ENCODE results near the gene SLC43A3.

GRCh38 chr11:57357310-57357709, 69.6 kb downstream of the SLC43A3 start:
- no peak for TF ChIP-seq CTCF (conservative IDR thresholded peaks at IDR 0.05; ENCODE audit: low read depth, low read length)
- no peak for TF ChIP-seq POLR2A (IDR thresholded peaks at IDR 0.05; ENCODE audit: low read depth, low read length)
- TF ChIP-seq MAFK (IDR thresholded peaks at IDR 0.05; ENCODE audit: low read depth, low read length), result no peak
- TF ChIP-seq MAZ (IDR thresholded peaks at IDR 0.05; ENCODE audit: borderline replicate concordance, low read depth, low read length), result no peak
- no peak for TF ChIP-seq USF2 (IDR thresholded peaks at IDR 0.05; ENCODE audit: low read depth, low read length)
- no peak for TF ChIP-seq BHLHE40 (IDR thresholded peaks at IDR 0.05; ENCODE audit: low read depth, low read length)
- no peak for TF ChIP-seq CEBPB (IDR thresholded peaks at IDR 0.05; ENCODE audit: low read depth, low read length)
- no peak for TF ChIP-seq CHD1 (IDR thresholded peaks at IDR 0.05; ENCODE audit: low read depth, low read length)
- TF ChIP-seq RCOR1 (IDR thresholded peaks at IDR 0.05; ENCODE audit: insufficient replicate concordance, low read length), result no peak

All from IMR-90 (cell line).